H9 (cell line): ENCODE measurements around the gene IL3. TPM values are rescaled to one million over a fixed set of nuclear protein-coding genes. Genes with fewer than 3 reads are reported as not detected.

Experiments used
- DNase-seq: peaks from one replicate; pipeline ENCODE4 v3.0.0-alpha.2; 2017
- H2AFZ ChIP-seq: one replicate; pipeline ENCODE4 v1.6.1; 2013; ENCODE audit warnings: mild to moderate bottlenecking, low read length, control low read depth, moderate library complexity
- H2AK5ac ChIP-seq: 2 replicates; pipeline ENCODE4 v1.6.1; 2013; ENCODE audit warnings: low read length, control low read depth, mixed read lengths; ENCODE audit not compliant: insufficient read length
- H2BK120ac ChIP-seq: one replicate; pipeline ENCODE4 v1.6.1; 2013; ENCODE audit warnings: low read depth, mild to moderate bottlenecking, low read length, control low read depth, inconsistent platforms; ENCODE audit not compliant: poor library complexity, severe bottlenecking
- H2BK12ac ChIP-seq: 2 replicates; pipeline ENCODE4 v1.6.1; 2013; ENCODE audit warnings: low read length, control low read depth, mixed read lengths, low read depth; ENCODE audit not compliant: insufficient read length
- H2BK15ac ChIP-seq: 2 replicates; pipeline ENCODE4 v1.6.1; 2013; ENCODE audit warnings: low read depth, low read length, control low read depth
- H2BK20ac ChIP-seq: one replicate; pipeline ENCODE4 v1.6.1; 2013; ENCODE audit warnings: low read depth, mild to moderate bottlenecking, low read length, control low read depth, inconsistent platforms; ENCODE audit not compliant: poor library complexity, severe bottlenecking
- H2BK5ac ChIP-seq: 2 replicates; pipeline ENCODE4 v1.6.1; 2013; ENCODE audit warnings: low read length, control low read depth, mixed read lengths; ENCODE audit not compliant: insufficient read length
- H3K14ac ChIP-seq: 2 replicates; pipeline ENCODE4 v1.6.1; 2013; ENCODE audit warnings: low read length, control low read depth; ENCODE audit not compliant: insufficient read depth
- H3K18ac ChIP-seq: 2 replicates; pipeline ENCODE4 v1.6.1; 2013; ENCODE audit warnings: low read depth, mild to moderate bottlenecking, mixed read lengths, low read length, control low read depth; ENCODE audit not compliant: insufficient read length
- H3K23ac ChIP-seq: 2 replicates; pipeline ENCODE4 v1.6.1; 2013; ENCODE audit warnings: low read length, control low read depth, mixed read lengths, low read depth; ENCODE audit not compliant: insufficient read length
- H3K23me2 ChIP-seq: 2 replicates; pipeline ENCODE4 v1.6.1; 2013; ENCODE audit warnings: low read depth, mild to moderate bottlenecking, mixed read lengths, low read length, control low read depth; ENCODE audit not compliant: insufficient read length, poor library complexity, severe bottlenecking
- H3K27ac ChIP-seq: 2 replicates; pipeline ENCODE4 v1.5.1; 2013; ENCODE audit warnings: low read length, control low read depth, mixed read lengths, low read depth; ENCODE audit not compliant: insufficient read length
- H3K27me3 ChIP-seq: 2 replicates; pipeline ENCODE4 v1.6.1; 2013; ENCODE audit warnings: low read length, control low read depth, inconsistent platforms; ENCODE audit not compliant: insufficient read depth
- H3K4ac ChIP-seq: 2 replicates; pipeline ENCODE4 v1.6.1; 2013; ENCODE audit warnings: low read depth, mild to moderate bottlenecking, control low read depth, inconsistent platforms, low read length, moderate library complexity
- H3K4me1 ChIP-seq: 2 replicates; pipeline ENCODE4 v1.6.1; 2013; ENCODE audit warnings: low read length, control low read depth, inconsistent platforms; ENCODE audit not compliant: insufficient read depth
- H3K4me2 ChIP-seq: 2 replicates; pipeline ENCODE4 v1.6.1; 2013; ENCODE audit warnings: low read length, control low read depth, mixed read lengths; ENCODE audit not compliant: insufficient read length, insufficient read depth
- H3K56ac ChIP-seq: 2 replicates; pipeline ENCODE4 v1.6.1; 2013; ENCODE audit warnings: low read depth, mild to moderate bottlenecking, mixed read lengths, low read length, control low read depth; ENCODE audit not compliant: insufficient read length
- H3K79me1 ChIP-seq: 2 replicates; pipeline ENCODE4 v1.6.1; 2013; ENCODE audit warnings: low read depth, mild to moderate bottlenecking, moderate library complexity, low read length, control low read depth, inconsistent platforms; ENCODE audit not compliant: insufficient read depth, poor library complexity, severe bottlenecking
- H3K79me2 ChIP-seq: 2 replicates; pipeline ENCODE4 v1.6.1; 2013; ENCODE audit warnings: low read length, control low read depth, inconsistent platforms; ENCODE audit not compliant: insufficient read depth
- H3K9ac ChIP-seq: 2 replicates; pipeline ENCODE4 v1.6.1; 2013; ENCODE audit warnings: low read length, control low read depth, mixed read lengths; ENCODE audit not compliant: insufficient read length; ENCODE audit errors: extremely low read depth
- H3K9me3 ChIP-seq: one replicate; pipeline ENCODE4 v1.6.1; 2013; ENCODE audit warnings: low read depth, low read length, inconsistent platforms; ENCODE audit not compliant: control insufficient read depth
- H3T11ph ChIP-seq: one replicate; pipeline ENCODE4 v1.6.1; 2013; ENCODE audit warnings: mild to moderate bottlenecking, low read length, control low read depth, inconsistent platforms
- H4K20me1 ChIP-seq: one replicate; pipeline ENCODE4 v1.6.1; 2013; ENCODE audit not compliant: control insufficient read depth, insufficient read length, insufficient read depth
- H4K5ac ChIP-seq: 2 replicates; pipeline ENCODE4 v1.6.1; 2013; ENCODE audit warnings: low read depth, mild to moderate bottlenecking, mixed read lengths, low read length, control low read depth; ENCODE audit not compliant: insufficient read length
- H4K8ac ChIP-seq: replicated peaks from 2 replicates; pipeline ENCODE4 v1.6.1; 2013; ENCODE audit warnings: low read length, control low read depth, mixed read lengths, low read depth; ENCODE audit not compliant: insufficient read length
- H4K91ac ChIP-seq: 2 replicates; pipeline ENCODE4 v1.6.1; 2013; ENCODE audit warnings: low read depth, mild to moderate bottlenecking, moderate library complexity, mixed read lengths, low read length, control low read depth; ENCODE audit not compliant: insufficient read length
- H3K27ac Mint-ChIP-seq, 3 experiments: 2 replicates in 2 of 3; 3 replicates in 1 of 3; pipeline ENCODE4 v1.8.0; 2020 to 2021; ENCODE audit warnings: mixed read lengths in 3 of 3, mild to moderate bottlenecking in 1 of 3, moderate library complexity in 1 of 3
- H3K27me3 Mint-ChIP-seq: 2 replicates; pipeline ENCODE4 v1.8.0; 2021; ENCODE audit warnings: low read depth, mild to moderate bottlenecking, moderate library complexity, mixed read lengths
- H3K36me3 Mint-ChIP-seq, 3 experiments: 2 replicates in 2 of 3; 3 replicates in 1 of 3; pipeline ENCODE4 v1.8.0; 2020 to 2021; ENCODE audit warnings: low read depth in 3 of 3, mixed read lengths in 3 of 3; ENCODE audit not compliant: insufficient read depth in 1 of 3
- H3K4me1 Mint-ChIP-seq, 2 experiments: 2 replicates each; pipeline ENCODE4 v1.8.0; 2020; ENCODE audit warnings: mixed read lengths in 2 of 2
- H3K4me3 Mint-ChIP-seq, 2 experiments: 2 replicates in 1 of 2; 3 replicates in 1 of 2; pipeline ENCODE4 v1.8.0; 2020 to 2021; ENCODE audit warnings: mild to moderate bottlenecking in 2 of 2, mixed read lengths in 2 of 2, moderate library complexity in 1 of 2
- H3K9me3 Mint-ChIP-seq, 2 experiments: 2 replicates in 1 of 2; 3 replicates in 1 of 2; pipeline ENCODE4 v1.8.0; 2020; ENCODE audit warnings: mild to moderate bottlenecking in 2 of 2, mixed read lengths in 2 of 2, moderate library complexity in 1 of 2
- CTCF ChIP-seq: fragments of 200-600 bp; sonication (generic); conservative IDR thresholded peaks from 3 replicates; pipeline ENCODE4 v1.8.0; 2021; ENCODE audit warnings: antibody characterized with exemption, mild to moderate bottlenecking
- WGBS: extraction: QIAGEN DNeasy Blood & Tissue Kit; methylation state at CpG from one replicate; pipeline ENCODE4 v1.1.7; 2013; ENCODE audit warnings: missing lambda C conversion rate, low lambda C conversion rate, mixed read lengths; ENCODE audit not compliant: insufficient read length; ENCODE audit errors: extremely low coverage; 5-methylcytosine and 5-hydroxymethylcytosine counted together
- total RNA-seq: library from RNA; stranded (reverse); gene quantifications from 2 replicates; pipeline ENCODE4 v1.2.1, GENCODE V29; 2021

The IL3 gene
- total RNA-seq, 1 experiment from 2014 or later = not detected

GRCh38 chr5:132029609-132030330, 30.7 kb upstream of the IL3 start:
- Histone ChIP-seq H3K14ac (no peak overlapping the region), H3K79me2 (no peaks in the 10 kb centered on the region), H3K9me3 (no peaks in the 10 kb centered on the region), H2AFZ (no peak overlapping the region), H4K91ac (no peak overlapping the region), H3K56ac (no peak overlapping the region), H3K27me3 (no peaks in the 10 kb centered on the region), H4K8ac (no peak overlapping the region), H3K23me2 (no peaks in the 10 kb centered on the region), H2BK12ac (no peak overlapping the region), H3K9ac (no peak overlapping the region), H2BK15ac (no peak overlapping the region), H3K18ac (no peak overlapping the region), H3K27ac (no peak overlapping the region), H2BK120ac (no peak overlapping the region), H3K23ac (no peak overlapping the region), H3K4me2 (no peak overlapping the region), H3K4me1 (no peaks in the 10 kb centered on the region), H2BK20ac (no peak overlapping the region), H2AK5ac (no peak overlapping the region), H3T11ph (no peak overlapping the region), H4K20me1 (no peaks in the 10 kb centered on the region), H3K79me1 (no peaks in the 10 kb centered on the region), H2BK5ac (no peak overlapping the region), H4K5ac (no peak overlapping the region), H3K4ac (no peak overlapping the region)
- H3K27me3 Mint-ChIP-seq = no peaks in the 10 kb centered on the region
- H3K9me3 Mint-ChIP-seq = no peaks in the 10 kb centered on the region
- H3K4me3 Mint-ChIP-seq = no peak overlapping the region
- H3K36me3 Mint-ChIP-seq = no peaks in the 10 kb centered on the region
- no peak for TF ChIP-seq CTCF
- H3K4me1 Mint-ChIP-seq = no peaks in the 10 kb centered on the region
- DNase-seq = no peak
- WGBS = no CpG with 5 or more reads among the region's 4 CpGs
- H3K27ac Mint-ChIP-seq = no peak overlapping the region
